IMR-90 (cell line): ENCODE results near the gene PI4KA.

Experiments
- BHLHE40 ChIP-seq: fragments of 150-350 bp; IDR thresholded peaks from 2 replicates; pipeline ENCODE4 v1.6.1; 2016; ENCODE audit warnings: mild to moderate bottlenecking, low read depth, low read length
- FOS ChIP-seq: fragments of 150-350 bp; IDR thresholded peaks from 2 replicates; pipeline ENCODE4 v1.6.1; 2016; ENCODE audit warnings: low read depth, low read length
- MAFK ChIP-seq: IDR thresholded peaks from 2 replicates; pipeline ENCODE4 v1.6.1; 2012; ENCODE audit warnings: low read depth, low read length, improper control_type of control experiment
- MAZ ChIP-seq: IDR thresholded peaks from 2 replicates; pipeline ENCODE4 v1.6.1; 2012; ENCODE audit warnings: low read depth, mild to moderate bottlenecking, low read length, improper control_type of control experiment, moderate library complexity, borderline replicate concordance
- MXI1 ChIP-seq: IDR thresholded peaks from 2 replicates; pipeline ENCODE4 v1.6.1; 2012; ENCODE audit warnings: low read depth, mild to moderate bottlenecking, low read length, moderate library complexity, borderline replicate concordance
- POLR2A ChIP-seq: IDR thresholded peaks from 2 replicates; pipeline ENCODE4 v1.6.1; 2012; ENCODE audit warnings: mild to moderate bottlenecking, low read depth, low read length
- USF2 ChIP-seq: fragments of 150-350 bp; IDR thresholded peaks from 2 replicates; pipeline ENCODE4 v1.6.1; 2017; ENCODE audit warnings: mild to moderate bottlenecking, antibody characterized with exemption, low read length, low read depth
- TF ChIP-seq, protein P1 (sequence below): conservative IDR thresholded peaks from 2 replicates; pipeline ENCODE4 v1.5.1; 2012; ENCODE audit warnings: mild to moderate bottlenecking, low read depth, low read length, improper control_type of control experiment

DNA sequence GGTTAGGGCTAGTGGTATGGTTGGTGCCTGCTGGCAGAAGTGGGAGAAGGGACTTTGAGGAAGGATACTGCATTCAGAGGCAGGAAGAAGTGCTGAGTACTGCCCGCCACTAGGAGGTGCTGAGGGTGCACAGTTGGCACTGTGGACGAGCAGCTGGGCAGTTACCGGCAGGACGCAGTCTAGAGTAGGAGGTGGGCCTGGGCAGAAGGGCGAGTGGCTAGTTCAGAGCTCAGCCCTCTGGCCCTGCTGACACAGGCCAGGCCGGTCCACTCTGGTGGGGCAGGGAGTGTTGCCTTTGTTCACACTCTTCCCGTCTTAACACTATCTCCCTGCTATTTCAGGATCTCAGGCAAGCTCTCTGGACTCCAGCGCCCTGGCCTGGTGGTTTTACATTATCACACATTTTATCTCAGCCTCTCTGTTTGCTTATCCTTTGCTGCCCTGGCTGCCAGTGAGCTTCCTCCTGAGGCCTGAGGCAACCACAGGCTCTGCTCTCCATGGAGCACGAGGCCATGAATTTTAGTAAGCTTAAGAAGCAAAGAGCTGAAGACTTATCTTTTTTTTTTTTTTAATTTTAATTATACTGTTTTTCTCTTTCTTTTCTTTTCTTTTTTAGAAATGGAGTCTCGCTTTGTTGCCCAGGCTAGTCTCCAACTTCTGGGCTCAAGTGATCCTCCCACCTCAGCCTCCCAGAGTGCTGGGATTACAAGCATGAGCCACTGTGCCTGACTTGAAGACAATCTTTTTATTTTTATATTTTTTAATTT, 27.1 kb upstream of the PI4KA start:
- TF ChIP-seq POLR2A (no peak; the same call in 1 of the 2 replicates), BHLHE40 (no peak), FOS (no peak), MAFK (peak; percentile 45), MAZ (peak; percentile 50; the same call in 1 of the 2 replicates), MXI1 (no peak), USF2 (no peak)
- TF ChIP-seq, protein P1, sequence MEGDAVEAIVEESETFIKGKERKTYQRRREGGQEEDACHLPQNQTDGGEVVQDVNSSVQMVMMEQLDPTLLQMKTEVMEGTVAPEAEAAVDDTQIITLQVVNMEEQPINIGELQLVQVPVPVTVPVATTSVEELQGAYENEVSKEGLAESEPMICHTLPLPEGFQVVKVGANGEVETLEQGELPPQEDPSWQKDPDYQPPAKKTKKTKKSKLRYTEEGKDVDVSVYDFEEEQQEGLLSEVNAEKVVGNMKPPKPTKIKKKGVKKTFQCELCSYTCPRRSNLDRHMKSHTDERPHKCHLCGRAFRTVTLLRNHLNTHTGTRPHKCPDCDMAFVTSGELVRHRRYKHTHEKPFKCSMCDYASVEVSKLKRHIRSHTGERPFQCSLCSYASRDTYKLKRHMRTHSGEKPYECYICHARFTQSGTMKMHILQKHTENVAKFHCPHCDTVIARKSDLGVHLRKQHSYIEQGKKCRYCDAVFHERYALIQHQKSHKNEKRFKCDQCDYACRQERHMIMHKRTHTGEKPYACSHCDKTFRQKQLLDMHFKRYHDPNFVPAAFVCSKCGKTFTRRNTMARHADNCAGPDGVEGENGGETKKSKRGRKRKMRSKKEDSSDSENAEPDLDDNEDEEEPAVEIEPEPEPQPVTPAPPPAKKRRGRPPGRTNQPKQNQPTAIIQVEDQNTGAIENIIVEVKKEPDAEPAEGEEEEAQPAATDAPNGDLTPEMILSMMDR = peak; percentile 96
